ENCODE measurements around the gene ADGRL1. TPM values are rescaled to one million over a fixed set of nuclear protein-coding genes. Genes with fewer than 3 reads are reported as not detected.

ADGRL1 gene
- total and polyA plus RNA-seq, 8 donors: 6.0 to 24.5 (median 13.3) TPM

DNA sequence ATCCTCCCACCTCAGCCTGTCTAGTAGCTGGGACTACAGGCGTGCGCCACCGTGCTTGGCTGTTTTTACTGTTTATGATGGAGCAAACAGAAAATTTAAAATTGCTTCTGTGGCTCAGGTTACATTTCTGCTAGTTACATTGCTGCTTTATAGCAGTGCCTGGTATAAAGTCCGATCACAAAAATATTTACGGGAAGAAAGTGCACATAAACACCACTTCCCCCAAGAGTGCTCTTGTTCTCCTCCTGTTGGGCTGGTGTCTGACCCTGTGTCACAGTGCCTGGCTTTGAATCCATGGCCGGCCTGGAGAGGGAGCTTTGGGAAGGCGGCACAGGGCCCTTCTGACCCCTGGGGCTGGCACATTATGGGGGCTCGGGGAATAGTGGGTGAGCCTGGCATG is 100.3 kb downstream of the ADGRL1 start:
- Histone ChIP-seq H3K4me1 (peaks cover 0 to 21% (median 6%) of the 10 kb centered on the region in 4 donors), H3K36me3 (peaks cover 38 to 81% (median 72%) of the 10 kb centered on the region in 4 donors), H3K27ac (no peak overlapping the region), H3K4me3 (no peak overlapping the region), H3K27me3 (no peaks in the 10 kb centered on the region), H3K9me3 (no peaks in the 10 kb centered on the region)
- intact Hi-C loops (cut with DNase I; ENCODE audit: low total_unique reads): no loop called here
- DNase-seq: no peak
- TF ChIP-seq EP300 (IDR thresholded peaks at IDR 0.05): no peak
- TF ChIP-seq POLR2A (IDR thresholded peaks at IDR 0.05): no peak
- TF ChIP-seq, protein P1, sequence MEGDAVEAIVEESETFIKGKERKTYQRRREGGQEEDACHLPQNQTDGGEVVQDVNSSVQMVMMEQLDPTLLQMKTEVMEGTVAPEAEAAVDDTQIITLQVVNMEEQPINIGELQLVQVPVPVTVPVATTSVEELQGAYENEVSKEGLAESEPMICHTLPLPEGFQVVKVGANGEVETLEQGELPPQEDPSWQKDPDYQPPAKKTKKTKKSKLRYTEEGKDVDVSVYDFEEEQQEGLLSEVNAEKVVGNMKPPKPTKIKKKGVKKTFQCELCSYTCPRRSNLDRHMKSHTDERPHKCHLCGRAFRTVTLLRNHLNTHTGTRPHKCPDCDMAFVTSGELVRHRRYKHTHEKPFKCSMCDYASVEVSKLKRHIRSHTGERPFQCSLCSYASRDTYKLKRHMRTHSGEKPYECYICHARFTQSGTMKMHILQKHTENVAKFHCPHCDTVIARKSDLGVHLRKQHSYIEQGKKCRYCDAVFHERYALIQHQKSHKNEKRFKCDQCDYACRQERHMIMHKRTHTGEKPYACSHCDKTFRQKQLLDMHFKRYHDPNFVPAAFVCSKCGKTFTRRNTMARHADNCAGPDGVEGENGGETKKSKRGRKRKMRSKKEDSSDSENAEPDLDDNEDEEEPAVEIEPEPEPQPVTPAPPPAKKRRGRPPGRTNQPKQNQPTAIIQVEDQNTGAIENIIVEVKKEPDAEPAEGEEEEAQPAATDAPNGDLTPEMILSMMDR (IDR thresholded peaks at IDR 0.05): no peak
- TF ChIP-seq POLR2AphosphoS5 (IDR thresholded peaks at IDR 0.05): no peak
- WGBS, 5 donors: 84 to 89% (median 88%) methylated on average over 8 of the region's 8 CpGs

DNA sequence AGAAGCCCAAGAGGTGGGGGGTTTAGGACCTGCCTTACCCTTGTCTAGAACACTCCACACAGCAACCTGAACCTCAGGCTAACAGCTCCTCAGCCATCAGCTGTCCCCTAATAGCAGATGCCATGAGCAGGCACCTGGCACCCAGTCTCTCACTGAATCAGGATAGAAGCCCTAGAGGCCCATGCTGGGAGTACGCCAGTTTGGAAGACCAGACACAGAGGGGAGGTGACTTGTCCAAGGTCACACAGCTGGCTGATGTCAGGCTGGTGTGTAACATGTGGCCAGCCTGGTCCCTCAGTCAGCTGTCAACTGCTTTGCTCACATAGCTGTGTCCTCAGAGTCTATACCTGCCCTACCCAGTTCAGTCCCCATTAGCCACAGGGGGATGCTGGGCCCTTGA is 102.7 kb downstream of the ADGRL1 start:
- WGBS, 5 donors: 94 to 100% (median 100%) methylated on average over 1 of the region's 1 CpG
- Histone ChIP-seq H3K9me3 (no peaks in the 10 kb centered on the region), H3K27ac (no peak overlapping the region), H3K4me1 (peaks cover 0 to 14% (median 4%) of the 10 kb centered on the region in 4 donors), H3K4me3 (no peak overlapping the region), H3K27me3 (no peaks in the 10 kb centered on the region), H3K36me3 (peaks cover 43 to 96% (median 95%) of the 10 kb centered on the region in 4 donors)
- TF ChIP-seq EP300 (IDR thresholded peaks at IDR 0.05) (no peak), POLR2AphosphoS5 (IDR thresholded peaks at IDR 0.05) (no peak), POLR2A (IDR thresholded peaks at IDR 0.05) (no peak)
- TF ChIP-seq, protein P1 (IDR thresholded peaks at IDR 0.05): no peak
- intact Hi-C loops (cut with DNase I; ENCODE audit: low total_unique reads): no loop called here
- no peak for DNase-seq

DNA sequence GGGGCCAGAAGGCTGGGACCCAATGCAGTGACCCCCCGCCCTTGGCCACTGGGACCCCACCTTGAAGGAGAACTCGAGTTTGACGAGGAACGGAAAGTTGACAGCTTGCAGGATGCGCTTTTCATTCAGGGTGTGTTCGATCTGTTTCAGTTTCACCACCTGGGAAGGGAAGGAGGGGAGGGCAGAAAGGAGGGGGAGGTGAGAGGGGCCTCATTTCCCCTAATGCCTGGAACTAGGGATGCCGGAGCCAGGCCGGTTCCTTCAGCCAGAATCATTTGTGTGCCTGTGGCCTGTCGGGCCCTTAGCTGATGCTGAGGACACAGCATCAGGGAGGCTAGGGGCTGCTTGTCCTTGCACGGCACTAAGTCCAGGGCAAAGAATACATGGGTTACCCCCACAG is 103.2 kb downstream of the ADGRL1 start:
- Histone ChIP-seq H3K36me3 (peaks cover 43 to 99% (median 98%) of the 10 kb centered on the region in 4 donors), H3K27ac (no peak overlapping the region), H3K9me3 (no peaks in the 10 kb centered on the region), H3K4me1 (peaks cover 0 to 9% (median 2%) of the 10 kb centered on the region in 4 donors), H3K27me3 (no peaks in the 10 kb centered on the region), H3K4me3 (no peak overlapping the region)
- DNase-seq: no peak
- WGBS, 5 donors: 87 to 93% (median 90%) methylated on average over 9 to 10 of the region's 10 CpGs
- TF ChIP-seq, protein P1 (IDR thresholded peaks at IDR 0.05): no peak
- TF ChIP-seq EP300 (IDR thresholded peaks at IDR 0.05) (no peak), POLR2A (IDR thresholded peaks at IDR 0.05) (no peak), POLR2AphosphoS5 (IDR thresholded peaks at IDR 0.05) (no peak)
- intact Hi-C loops (cut with DNase I; ENCODE audit: low total_unique reads): no loop called here

DNA sequence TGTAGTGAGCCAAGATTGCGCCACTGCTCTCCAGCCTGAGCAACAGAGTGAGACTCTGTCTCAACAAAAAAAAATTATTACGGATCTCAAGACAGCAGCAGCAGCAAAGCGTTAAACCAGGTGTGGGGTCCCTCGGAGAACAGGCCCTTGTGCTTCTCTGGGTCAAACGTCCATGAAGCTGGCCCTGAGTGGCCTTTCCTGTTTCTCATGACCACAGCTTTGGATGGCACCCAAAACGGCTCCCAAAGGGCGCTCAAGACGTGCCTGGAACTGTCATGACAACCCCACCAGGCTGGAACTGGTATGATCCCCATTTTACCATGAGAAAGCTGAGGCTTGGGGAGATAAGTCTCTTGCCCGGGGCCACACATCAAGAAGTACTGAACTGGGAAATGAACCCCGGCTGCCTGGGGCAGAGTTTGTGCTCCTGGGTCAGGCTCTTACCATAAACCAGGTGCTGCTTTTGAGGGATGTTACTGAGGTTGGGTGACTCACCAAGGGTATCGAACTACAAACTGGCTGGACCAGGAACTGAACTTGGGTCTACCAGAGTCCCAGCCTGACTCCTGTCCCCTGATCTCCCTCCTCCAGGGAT is 103.8 kb downstream of the ADGRL1 start:
- H3K4me1 ChIP-seq: peaks cover 0 to 4% (median 0%) of the 10 kb centered on the region in 4 donors
- no peak overlapping the region for H3K27ac ChIP-seq
- no peak overlapping the region for H3K4me3 ChIP-seq
- intact Hi-C loops (cut with DNase I; ENCODE audit: low total_unique reads): no loop called here
- WGBS, 5 donors: 59 to 81% (median 69%) methylated on average over 11 of the region's 11 CpGs
- no peaks in the 10 kb centered on the region for H3K9me3 ChIP-seq
- H3K36me3 ChIP-seq: peaks cover 48 to 99% (median 98%) of the 10 kb centered on the region in 4 donors
- no peaks in the 10 kb centered on the region for H3K27me3 ChIP-seq
- no peak for DNase-seq
- TF ChIP-seq, protein P1 (IDR thresholded peaks at IDR 0.05): no peak
- no peak for TF ChIP-seq POLR2A (IDR thresholded peaks at IDR 0.05)
- no peak for TF ChIP-seq EP300 (IDR thresholded peaks at IDR 0.05)
- no peak for TF ChIP-seq POLR2AphosphoS5 (IDR thresholded peaks at IDR 0.05)

All from stomach (tissue), 9 donors.